Activated CD8-positive, alpha-beta memory T cell treated with anti-CD3 and anti-CD28 coated beads for 48 hours (primary cell): ENCODE data around the gene PGR.

Experiments used
- DNase-seq, 3 experiments: peaks; one replicate each; pipeline ENCODE4 v3.0.0-alpha.2; 2020; ENCODE audit warnings: low read depth in 2 of 3, low spot score in 2 of 3

The PGR gene

GRCh38 chr11:101129203-101129943 is at the start of gene PGR:
PGR (minus strand) TSS chr11:101129813; CDS start chr11:101129070, 743 bp downstream.
- no peak for DNase-seq

- DNase-seq: no peak
These were observed 46.8 kb upstream of the PGR start for GRCh38 chr11:101176381-101176780.

- no peak for DNase-seq
These were observed 40.3 kb upstream of the PGR start for GRCh38 chr11:101169944-101170343.

GRCh38 chr11:101166038-101166437 is 36.4 kb upstream of the PGR start:
- DNase-seq: no peak

DNA sequence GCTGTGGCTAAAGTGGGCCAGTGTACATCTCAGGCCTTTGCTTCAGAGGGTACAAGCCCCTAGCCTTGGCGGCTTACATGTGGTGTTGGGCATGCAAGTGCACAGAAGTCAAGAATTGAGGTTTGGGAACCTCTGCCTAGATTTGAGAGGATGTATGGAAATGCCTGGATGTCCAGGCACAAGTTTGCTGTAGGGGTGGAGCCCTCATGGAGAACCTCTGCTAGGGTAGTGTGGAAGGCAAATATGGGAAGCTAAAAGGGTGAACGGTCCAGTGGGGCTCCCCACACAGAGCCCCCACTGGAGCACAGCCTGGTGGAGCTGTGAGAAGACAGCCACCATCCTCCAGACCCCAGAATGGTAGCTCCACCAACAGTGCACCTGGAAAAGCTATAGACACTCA is 28.5 kb upstream of the PGR start:
- DNase-seq: no peak

DNA sequence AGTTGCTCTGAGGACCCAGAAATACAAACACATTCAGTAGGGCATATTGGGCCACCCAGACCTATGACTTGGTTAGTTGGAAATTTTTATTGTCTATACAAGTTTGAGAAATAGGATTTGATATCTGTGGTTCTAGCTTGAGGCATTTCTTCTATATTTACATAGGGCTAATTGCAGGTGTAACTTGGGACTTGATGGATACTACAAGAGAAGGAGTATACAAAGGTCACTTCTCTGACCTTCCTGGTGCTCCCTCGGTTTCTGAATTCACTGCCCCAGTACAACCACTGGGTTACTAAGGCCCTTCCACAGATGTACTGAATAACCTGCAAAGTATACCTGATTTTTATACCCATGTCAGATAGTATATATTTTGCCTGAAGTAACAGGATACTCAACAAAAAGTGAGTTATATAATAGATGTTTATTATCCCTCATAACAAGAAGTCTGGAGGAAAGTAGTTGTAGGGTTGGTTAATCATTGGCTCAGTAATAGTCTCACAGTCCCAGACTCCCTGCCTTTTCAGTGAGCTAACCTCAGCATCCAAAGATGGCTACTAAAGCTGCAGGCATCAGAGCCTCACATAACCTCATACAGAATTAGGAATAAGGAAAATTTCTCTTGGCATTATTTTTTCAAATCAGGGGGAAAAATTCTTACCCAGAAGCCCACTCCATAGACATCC is 8.8 kb upstream of the PGR start:
- DNase-seq: no peak

- DNase-seq: no peak
These were observed 3.6 kb upstream of the PGR start for GRCh38 chr11:101133190-101133589.

GRCh38 chr11:101128571-101129202 is 926 bp downstream of the PGR start:
- DNase-seq: no peak

GRCh38 chr11:101127699-101128570 is 1.7 kb downstream of the PGR start:
- DNase-seq: no peak

DNA sequence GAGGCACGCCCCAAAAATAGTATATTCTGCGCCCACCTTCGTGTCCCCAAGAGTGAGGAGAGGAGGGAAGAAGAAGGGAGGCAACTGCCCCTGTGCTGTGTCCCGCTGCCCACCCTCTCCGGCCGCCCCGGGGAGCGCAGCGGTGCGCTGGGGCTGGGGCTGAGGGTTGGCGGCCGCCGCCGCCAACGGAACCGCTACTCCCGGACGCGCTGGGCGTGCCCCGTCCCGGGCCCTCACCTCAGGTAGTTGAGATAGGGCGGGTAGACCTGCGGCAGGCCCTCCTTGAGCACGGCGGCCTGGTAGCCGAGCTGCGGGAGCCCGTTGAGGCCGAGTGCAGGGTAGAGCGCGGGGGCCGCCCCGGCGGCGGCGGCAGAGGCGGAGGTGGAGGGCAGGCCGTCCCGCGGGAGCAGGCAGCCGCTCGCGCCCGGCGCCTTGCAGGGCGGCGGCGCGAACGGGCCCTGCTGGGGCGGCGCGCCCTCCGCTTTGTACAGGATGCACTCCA is 2.4 kb downstream of the PGR start:
- no peak for DNase-seq

- DNase-seq: no peak
These were observed 2.9 kb downstream of the PGR start for GRCh38 chr11:101126551-101127196.

- DNase-seq: no peak
These were observed 13.9 kb downstream of the PGR start for GRCh38 chr11:101115671-101116160.

DNA sequence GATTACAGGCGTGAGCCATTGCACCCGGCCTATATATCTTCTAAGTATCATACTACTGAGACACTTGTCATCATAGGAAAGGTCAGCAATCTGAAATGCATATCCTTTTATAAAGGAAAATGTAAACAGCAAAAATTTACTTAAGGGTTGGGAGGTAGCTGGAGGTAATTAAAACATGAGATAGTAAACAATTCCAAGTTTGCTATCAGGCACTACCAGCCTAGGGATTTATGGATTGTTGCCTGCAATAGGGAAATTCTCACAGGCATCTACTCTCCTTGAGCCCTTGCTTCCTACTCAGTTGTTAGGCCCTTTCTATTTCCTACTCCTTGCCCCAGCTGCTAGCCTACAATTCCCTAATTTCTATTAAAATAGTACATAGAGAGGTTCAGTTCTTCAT is 16.1 kb downstream of the PGR start:
- no peak for DNase-seq

GRCh38 chr11:101104716-101105115 is 24.9 kb downstream of the PGR start:
- no peak for DNase-seq

GRCh38 chr11:101103433-101103832 is 26.2 kb downstream of the PGR start:
- DNase-seq: no peak

- no peak for DNase-seq
These were observed 29.0 kb downstream of the PGR start for GRCh38 chr11:101100601-101101000.

DNA sequence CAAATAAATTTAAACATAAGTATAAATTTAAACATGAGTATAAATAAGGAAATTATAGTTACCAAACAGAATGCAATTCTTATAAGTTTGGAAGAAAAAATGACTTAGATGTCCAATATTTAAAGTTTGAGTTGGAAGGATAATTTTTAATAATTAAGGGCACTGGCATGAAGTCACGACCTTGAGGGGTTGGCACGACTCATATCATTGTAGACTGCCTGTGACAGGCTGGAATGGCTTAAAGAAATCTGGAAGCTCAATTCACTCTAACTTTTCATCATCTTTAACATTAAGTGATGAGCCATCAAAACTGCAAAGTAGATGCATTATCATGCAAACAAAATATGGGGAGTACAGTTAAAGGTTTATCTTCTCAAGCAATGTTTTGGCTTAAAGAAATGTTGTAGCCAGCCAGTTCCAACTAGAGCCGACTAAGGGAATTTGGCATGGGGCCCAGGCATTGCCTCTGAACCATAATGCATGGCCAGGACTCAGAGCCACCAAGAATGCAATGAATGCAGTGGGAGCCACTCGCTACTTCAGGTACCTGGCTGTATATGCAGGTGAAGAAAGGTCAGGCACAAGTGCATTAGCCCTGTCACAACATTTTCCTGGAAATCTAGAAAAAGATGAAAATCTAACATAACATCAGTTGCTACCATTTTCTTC is 33.4 kb downstream of the PGR start:
- DNase-seq: no peak

DNA sequence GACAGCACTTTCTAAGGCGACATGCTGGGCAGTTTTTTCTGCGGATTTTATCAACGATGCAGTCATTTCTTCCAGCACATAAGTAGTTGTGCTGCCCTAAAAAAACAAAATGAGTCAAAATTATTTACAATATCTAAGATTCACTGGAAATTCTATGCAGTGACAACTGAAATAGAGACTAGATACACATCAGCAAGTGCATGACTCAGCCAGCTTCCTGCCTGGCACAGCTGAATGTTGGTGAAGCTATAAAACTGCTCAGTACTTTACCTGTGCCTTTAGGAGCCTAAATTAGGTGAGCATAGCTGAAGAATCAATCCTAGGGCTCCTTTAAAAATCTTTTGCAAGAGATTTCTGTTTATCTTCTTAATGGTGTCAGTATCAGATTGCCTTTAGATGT is 37.8 kb downstream of the PGR start:
- DNase-seq: no peak

- no peak for DNase-seq
These were observed 38.8 kb downstream of the PGR start for GRCh38 chr11:101090679-101091270.

GRCh38 chr11:101083335-101083734 is 46.3 kb downstream of the PGR start:
- no peak for DNase-seq
